Osteoblast (primary cell): ENCODE results near the gene KAT7. TPM values are rescaled to one million over a fixed set of nuclear protein-coding genes. Genes with fewer than 3 reads are reported as not detected.
A peak's percentile ranks its signal among the peaks of the same experiment; 100 is the strongest.

Experiments
- DNase-seq: peaks from one replicate; pipeline ENCODE4 v3.0.0; 2011; ENCODE audit warnings: low spot score, mixed read lengths; ENCODE audit not compliant: insufficient read length; ENCODE audit errors: missing footprints
- H2AFZ ChIP-seq: 2 replicates; pipeline ENCODE4 v1.6.0; 2011; ENCODE audit warnings: mild to moderate bottlenecking, low read length
- H3K27ac ChIP-seq: 2 replicates; pipeline ENCODE4 v1.5.1; 2011; ENCODE audit warnings: mild to moderate bottlenecking, low read depth, low read length, moderate library complexity
- H3K27me3 ChIP-seq: 2 replicates; pipeline ENCODE4 v1.6.0; 2012; ENCODE audit warnings: mild to moderate bottlenecking, control low read depth, inconsistent platforms, low read length, moderate library complexity; ENCODE audit not compliant: insufficient read depth
- H3K36me3 ChIP-seq: 2 replicates; pipeline ENCODE4 v1.5.1; 2011; ENCODE audit warnings: mild to moderate bottlenecking, low read length, control low read depth, moderate library complexity; ENCODE audit not compliant: insufficient read depth
- H3K4me1 ChIP-seq: 2 replicates; pipeline ENCODE4 v1.5.1; 2011; ENCODE audit warnings: mild to moderate bottlenecking, low read length, control low read depth, moderate library complexity; ENCODE audit not compliant: insufficient read depth
- H3K4me2 ChIP-seq: 2 replicates; pipeline ENCODE4 v1.6.0; 2011; ENCODE audit warnings: mild to moderate bottlenecking, low read length; ENCODE audit not compliant: insufficient read depth
- H3K4me3 ChIP-seq: fragments of 200-600 bp; sonication (generic); 3 replicates; pipeline ENCODE4 v1.5.1; 2012; ENCODE audit warnings: mild to moderate bottlenecking, low read length, inconsistent platforms; ENCODE audit not compliant: insufficient read depth
- H3K79me2 ChIP-seq: 2 replicates; pipeline ENCODE4 v1.6.0; 2012; ENCODE audit warnings: mild to moderate bottlenecking, low read length, control low read depth, inconsistent platforms; ENCODE audit not compliant: insufficient read depth
- H3K9me3 ChIP-seq: 2 replicates; pipeline ENCODE4 v1.5.1; 2011; ENCODE audit warnings: low read depth, low read length, control low read depth
- H4K20me1 ChIP-seq: 2 replicates; pipeline ENCODE4 v1.6.0; 2012; ENCODE audit warnings: mild to moderate bottlenecking, low read length, control low read depth; ENCODE audit not compliant: insufficient read depth
- CTCF ChIP-seq: IDR thresholded peaks from 2 replicates; pipeline ENCODE4 v1.5.1; 2011; ENCODE audit warnings: mild to moderate bottlenecking, low read depth, low read length, moderate library complexity; ENCODE audit errors: extremely low read depth
- total RNA-seq: library from RNA; depleted of rRNA; stranded (reverse); fragments of >200 nt; gene quantifications from 2 replicates; pipeline ENCODE4 v1.2.3, GENCODE V29; 2012

The KAT7 gene
- total RNA-seq, 1 donor, result 51.4 TPM

- Histone ChIP-seq H4K20me1 (peaks cover 7% of the 10 kb centered on the region), H2AFZ (no peak overlapping the region), H3K36me3 (no peaks in the 10 kb centered on the region), H3K27me3 (no peaks in the 10 kb centered on the region), H3K79me2 (no peaks in the 10 kb centered on the region), H3K4me2 (no peak overlapping the region), H3K4me1 (no peaks in the 10 kb centered on the region), H3K4me3 (no peak overlapping the region), H3K9me3 (no peaks in the 10 kb centered on the region), H3K27ac (no peak overlapping the region)
- DNase-seq, result no peak
- no peak for TF ChIP-seq CTCF
Observed at GRCh38 chr17:49748223-49748622, 40.3 kb upstream of the KAT7 start.

GRCh38 chr17:49748791-49749190 is 39.7 kb upstream of the KAT7 start:
- H3K4me3 ChIP-seq, result no peak overlapping the region
- TF ChIP-seq CTCF, result no peak

GRCh38 chr17:49749730-49750129 is 38.8 kb upstream of the KAT7 start:
- peaks cover 7% of the 10 kb centered on the region for H4K20me1 ChIP-seq
- DNase-seq, result no peak
- H3K27me3 ChIP-seq, result no peaks in the 10 kb centered on the region
- TF ChIP-seq CTCF, result no peak
- no peaks in the 10 kb centered on the region for H3K9me3 ChIP-seq
- no peak overlapping the region for H2AFZ ChIP-seq
- H3K4me2 ChIP-seq, result no peak overlapping the region
- H3K4me3 ChIP-seq, result no peak overlapping the region
- H3K27ac ChIP-seq, result no peak overlapping the region
- no peaks in the 10 kb centered on the region for H3K79me2 ChIP-seq
- H3K4me1 ChIP-seq, result no peaks in the 10 kb centered on the region
- H3K36me3 ChIP-seq, result no peaks in the 10 kb centered on the region

More at GRCh38 chr17:49748791-49749190, 39.7 kb upstream of the KAT7 start:
- no peaks in the 10 kb centered on the region for H3K9me3 ChIP-seq
- peaks cover 7% of the 10 kb centered on the region for H4K20me1 ChIP-seq
- no peaks in the 10 kb centered on the region for H3K4me1 ChIP-seq
- H3K4me2 ChIP-seq, result no peak overlapping the region
- no peak overlapping the region for H2AFZ ChIP-seq
- no peaks in the 10 kb centered on the region for H3K27me3 ChIP-seq
- H3K79me2 ChIP-seq, result no peaks in the 10 kb centered on the region
- no peak for DNase-seq
- H3K36me3 ChIP-seq, result no peaks in the 10 kb centered on the region
- no peak overlapping the region for H3K27ac ChIP-seq

GRCh38 chr17:49752508-49752907 is 36.0 kb upstream of the KAT7 start:
- H3K79me2 ChIP-seq, result no peaks in the 10 kb centered on the region
- no peaks in the 10 kb centered on the region for H3K27me3 ChIP-seq
- H2AFZ ChIP-seq, result no peak overlapping the region
- H3K36me3 ChIP-seq, result no peaks in the 10 kb centered on the region
- no peak overlapping the region for H3K4me3 ChIP-seq
- H3K27ac ChIP-seq, result no peak overlapping the region
- peak; percentile 11 for DNase-seq
- peaks cover 2% of the 10 kb centered on the region for H4K20me1 ChIP-seq
- H3K4me2 ChIP-seq, result no peak overlapping the region
- no peaks in the 10 kb centered on the region for H3K9me3 ChIP-seq
- H3K4me1 ChIP-seq, result no peaks in the 10 kb centered on the region
- no peak for TF ChIP-seq CTCF
